Aorta (tissue), 5 donors: ENCODE measurements around the gene SS18L1. TPM values are rescaled to one million over a fixed set of nuclear protein-coding genes. Genes with fewer than 3 reads are reported as not detected.

Source experiments
- ATAC-seq: fragments of 200-7000 bp; cut with Tn5 transposase; one replicate; pipeline ENCODE4 v1.9.1; 2022; ENCODE audit warnings: moderate library complexity; ENCODE audit not compliant: low FRiP score
- DNase-seq, 2 donors: peaks; one replicate each; pipeline ENCODE4 v3.0.0-alpha.2; 2020
- H3K27ac ChIP-seq, 2 donors: one replicate each; pipeline ENCODE4 v1.5.1; 2013; ENCODE audit warnings: low read length in 2 of 2, mild to moderate bottlenecking in 2 of 2, moderate library complexity in 2 of 2, control low read depth in 1 of 2, inconsistent platforms in 1 of 2, low read depth in 1 of 2
- H3K27me3 ChIP-seq, 2 donors: one replicate each; pipeline ENCODE4 v1.6.1; 2013; ENCODE audit warnings: control low read depth in 1 of 2, low read length in 1 of 2, mild to moderate bottlenecking in 1 of 2, moderate library complexity in 1 of 2; ENCODE audit not compliant: insufficient read depth in 2 of 2, control insufficient read depth in 1 of 2
- H3K36me3 ChIP-seq, 2 donors: one replicate each; pipeline ENCODE4 v1.6.1; 2013; ENCODE audit warnings: control low read depth in 1 of 2, low read length in 1 of 2, mild to moderate bottlenecking in 1 of 2; ENCODE audit not compliant: insufficient read depth in 2 of 2, control insufficient read depth in 1 of 2
- H3K4me1 ChIP-seq, 2 donors: one replicate each; pipeline ENCODE4 v1.6.1; 2013; ENCODE audit warnings: low read length in 2 of 2, control low read depth in 1 of 2, mild to moderate bottlenecking in 1 of 2, moderate library complexity in 1 of 2; ENCODE audit not compliant: insufficient read depth in 2 of 2, control insufficient read depth in 1 of 2
- H3K4me3 ChIP-seq, 2 donors: one replicate each; pipeline ENCODE4 v1.5.1; 2013; ENCODE audit warnings: low read length in 2 of 2, control low read depth in 1 of 2, mild to moderate bottlenecking in 1 of 2
- H3K9me3 ChIP-seq: one replicate; pipeline ENCODE4 v1.6.1; 2013; ENCODE audit warnings: mild to moderate bottlenecking, low read length; ENCODE audit not compliant: control insufficient read depth
- WGBS, 2 donors: extraction: QIAGEN DNeasy Blood & Tissue Kit; methylation state at CpG; one replicate each; pipeline ENCODE4 v1.1.7; 2013; 5-methylcytosine and 5-hydroxymethylcytosine counted together
- intact Hi-C, 2 donors: fragments of 100-400 bp; cut with DNase I; formaldehyde crosslinking; loops; one replicate each; pipeline versions ENCODE4 v1.14.2 to v1.15.0; 2022
- polyA plus RNA-seq, 2 donors: library from polyadenylated mRNA; stranded (reverse); fragments of 200-250 nt; gene quantifications; one replicate each; pipeline ENCODE4 v1.2.3, GENCODE V29; 2013
- total RNA-seq, 2 donors: library from RNA; stranded (reverse); fragmentation: NEBNext Ultra II Directional; extraction: Animal tissue kit (Norgen Biotek cat#: 25700); gene quantifications; one replicate each; pipeline ENCODE4 v1.2.1, GENCODE V29; 2021
- donor health status: healthy with polysubstance abuse.
- donor health status: Bipolar disorder and iron deficiency.
- donor health status: DM: no; HTN: no; CAD: no.
- donor health status: DM: no; HTN: no; CAD: no.
- donor health status: DM: yes; HTN: yes; CAD: no.

The SS18L1 gene
- total and polyA plus RNA-seq, 4 donors: 4.9 to 19.1 (median 11.1) TPM

GRCh38 chr20:62210496-62210855 lies 66.9 kb downstream of the SS18L1 start:
- H3K9me3 ChIP-seq: no peaks in the 10 kb centered on the region
- H3K36me3 ChIP-seq: no peaks in the 10 kb centered on the region
- H3K27me3 ChIP-seq: no peaks in the 10 kb centered on the region
- no peak overlapping the region for H3K27ac ChIP-seq
- WGBS, 2 donors: 50 to 52% methylated on average over 18 to 21 of the region's 21 CpGs
- ATAC-seq: no peak
- DNase-seq: no peak
- H3K4me3 ChIP-seq: no peak overlapping the region
- H3K4me1 ChIP-seq: no peaks in the 10 kb centered on the region
- intact Hi-C loops: no loop called here

GRCh38 chr20:62211216-62211615 lies 67.6 kb downstream of the SS18L1 start:
- Histone ChIP-seq H3K27ac (no peak overlapping the region), H3K4me3 (no peak overlapping the region), H3K36me3 (no peaks in the 10 kb centered on the region), H3K4me1 (no peaks in the 10 kb centered on the region), H3K27me3 (no peaks in the 10 kb centered on the region), H3K9me3 (no peaks in the 10 kb centered on the region)
- DNase-seq (no peak), ATAC-seq (no peak)
- WGBS, 2 donors: 71 to 81% methylated on average over 8 of the region's 8 CpGs
- intact Hi-C loops: no loop called here

DNA sequence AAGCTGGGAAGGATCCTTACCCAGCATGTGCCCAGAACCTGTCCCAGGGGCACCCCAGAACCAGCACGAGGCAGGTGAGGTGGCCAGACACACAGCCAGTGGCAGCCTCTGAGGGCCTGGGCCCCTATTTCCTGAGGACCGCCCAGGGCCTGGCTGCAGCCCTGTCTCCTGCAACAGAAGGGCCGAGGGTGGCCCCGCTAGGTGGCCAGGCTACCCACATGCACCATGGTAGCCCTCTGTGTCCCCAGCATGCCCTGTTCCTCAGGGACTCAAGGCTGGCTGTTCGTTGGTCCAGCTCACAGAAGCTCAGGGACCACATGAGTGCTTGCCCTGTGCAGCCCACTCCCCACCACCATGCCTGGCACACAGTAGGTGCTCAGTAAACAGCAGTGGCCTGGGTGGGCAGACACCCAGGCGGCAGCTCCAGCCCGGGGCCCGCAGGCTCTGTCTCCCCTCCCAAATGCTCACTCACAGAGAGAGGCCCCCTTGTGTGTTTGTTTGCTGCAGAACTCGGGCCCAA lies 68.3 kb downstream of the SS18L1 start:
- Histone ChIP-seq H3K4me3 (no peak overlapping the region), H3K36me3 (no peaks in the 10 kb centered on the region), H3K4me1 (no peaks in the 10 kb centered on the region), H3K9me3 (no peaks in the 10 kb centered on the region), H3K27ac (no peak overlapping the region), H3K27me3 (no peaks in the 10 kb centered on the region)
- intact Hi-C loops: no loop called here
- DNase-seq (no peak), ATAC-seq (no peak)
- 55 to 61% methylated on average over 9 of the region's 9 CpGs for WGBS, 2 donors

DNA sequence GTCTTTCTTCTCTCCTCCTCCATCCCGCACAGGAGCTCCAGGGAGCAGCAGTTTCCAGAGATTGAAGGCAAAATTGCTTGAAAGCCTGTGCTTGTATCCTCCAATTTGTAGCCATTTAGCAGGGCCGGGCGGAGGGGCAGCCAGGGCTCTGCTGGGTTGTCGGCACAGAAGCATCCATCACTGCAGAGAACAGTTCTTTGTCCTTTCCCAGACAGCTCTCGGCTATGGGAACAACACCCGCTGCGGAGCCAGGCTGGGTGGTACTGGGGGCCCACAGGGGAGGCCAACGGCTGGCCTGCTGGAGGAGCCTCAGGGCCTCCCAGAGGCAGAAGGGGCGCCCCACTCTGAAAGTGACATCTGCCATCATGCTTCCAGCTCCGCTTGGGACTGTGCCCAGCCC lies 68.7 kb downstream of the SS18L1 start:
- intact Hi-C loops: no loop called here
- WGBS, 2 donors: 17 to 18% methylated on average over 10 of the region's 10 CpGs
- H3K36me3 ChIP-seq: no peaks in the 10 kb centered on the region
- H3K4me1 ChIP-seq: no peaks in the 10 kb centered on the region
- no peak for DNase-seq
- H3K4me3 ChIP-seq: no peak overlapping the region
- H3K27ac ChIP-seq: no peak overlapping the region
- no peaks in the 10 kb centered on the region for H3K9me3 ChIP-seq
- no peaks in the 10 kb centered on the region for H3K27me3 ChIP-seq
- no peak for ATAC-seq

GRCh38 chr20:62214067-62214466 lies 70.5 kb downstream of the SS18L1 start:
- Histone ChIP-seq H3K4me1 (no peaks in the 10 kb centered on the region), H3K9me3 (no peaks in the 10 kb centered on the region), H3K27ac (no peak overlapping the region), H3K4me3 (no peak overlapping the region), H3K36me3 (no peaks in the 10 kb centered on the region), H3K27me3 (no peaks in the 10 kb centered on the region)
- DNase-seq (no peak), ATAC-seq (no peak)
- intact Hi-C loops: no loop called here
- 56 to 57% methylated on average over 11 to 12 of the region's 12 CpGs for WGBS, 2 donors

- no peaks in the 10 kb centered on the region for H3K36me3 ChIP-seq
- H3K27me3 ChIP-seq: no peaks in the 10 kb centered on the region
- DNase-seq (no peak), ATAC-seq (no peak)
- no peaks in the 10 kb centered on the region for H3K4me1 ChIP-seq
- 79% methylated on average over 28 to 29 of the region's 29 CpGs for WGBS, 2 donors
- no peaks in the 10 kb centered on the region for H3K9me3 ChIP-seq
- intact Hi-C loops: no loop called here
- H3K4me3 ChIP-seq: no peak overlapping the region
- H3K27ac ChIP-seq: no peak overlapping the region
Measured at GRCh38 chr20:62215020-62215990, 71.7 kb downstream of the SS18L1 start.

GRCh38 chr20:62215991-62216635 lies 72.5 kb downstream of the SS18L1 start:
- ATAC-seq (no peak), DNase-seq (no peak)
- Histone ChIP-seq H3K27me3 (no peaks in the 10 kb centered on the region), H3K36me3 (no peaks in the 10 kb centered on the region), H3K4me1 (no peaks in the 10 kb centered on the region), H3K27ac (no peak overlapping the region), H3K9me3 (no peaks in the 10 kb centered on the region), H3K4me3 (no peak overlapping the region)
- 78 to 80% methylated on average over 40 of the region's 40 CpGs for WGBS, 2 donors
- intact Hi-C loops: no loop called here

DNA sequence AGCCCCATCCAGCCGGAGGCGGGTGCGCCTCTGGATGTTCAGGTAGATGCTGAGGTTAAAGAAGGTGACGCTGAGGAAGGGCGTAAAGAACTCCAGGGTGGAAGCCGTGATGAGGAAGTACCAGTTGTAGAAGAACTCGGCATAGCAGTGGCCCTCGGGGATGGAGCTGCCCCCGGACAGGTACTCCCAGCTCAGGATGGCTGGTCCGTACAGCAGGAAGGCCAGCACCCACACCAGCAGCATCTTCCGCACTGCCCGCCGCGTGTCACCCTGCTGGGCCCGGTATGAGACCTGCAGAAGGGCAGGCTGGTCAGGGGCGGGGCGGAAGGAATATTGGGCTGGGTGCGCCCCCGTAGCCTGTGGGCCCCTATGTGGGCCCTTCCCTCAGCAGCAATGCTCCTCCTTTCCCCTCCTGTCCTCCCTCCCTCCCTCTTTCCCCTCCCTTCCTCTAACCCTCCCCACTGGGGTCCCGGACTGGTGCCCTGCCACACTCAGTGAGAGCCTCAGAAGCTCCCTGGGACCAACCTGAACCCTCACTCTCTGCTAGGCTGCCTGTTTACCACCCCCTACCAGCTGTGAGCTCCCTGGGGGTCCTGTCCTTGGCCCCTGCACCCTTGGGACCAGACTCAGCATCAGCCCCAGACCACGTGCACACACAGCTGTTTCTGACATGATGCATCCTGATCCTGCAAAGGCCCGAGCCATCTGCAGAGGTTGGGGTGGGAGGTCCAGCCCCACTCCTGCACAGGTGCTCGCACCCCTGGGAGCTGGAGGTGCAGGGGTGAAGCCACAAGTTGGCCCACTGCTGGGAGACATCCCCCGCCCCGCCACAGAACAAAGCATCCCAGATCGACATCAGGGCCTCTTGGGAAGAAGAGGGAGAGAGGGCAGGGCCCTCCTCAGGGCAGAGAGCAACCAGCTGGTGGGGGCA lies 73.3 kb downstream of the SS18L1 start:
- Histone ChIP-seq H3K36me3 (no peaks in the 10 kb centered on the region), H3K27me3 (no peaks in the 10 kb centered on the region), H3K4me3 (no peak overlapping the region), H3K4me1 (no peaks in the 10 kb centered on the region), H3K9me3 (no peaks in the 10 kb centered on the region), H3K27ac (no peak overlapping the region)
- DNase-seq: no peak
- 73 to 77% methylated on average over 25 to 26 of the region's 26 CpGs for WGBS, 2 donors
- no peak for ATAC-seq
- intact Hi-C loops: no loop called here
